ENCODE data around the gene DKK3.

DKK3 gene

GRCh38 chr11:12007769-12008737, at the start of gene DKK3:
DKK3 (minus strand) TSS chr11:12008626; CDS start chr11:12008582, 44 bp downstream.
- TF ChIP-seq POLR2A (IDR thresholded peaks at IDR 0.05; ENCODE audit: low read depth, low read length), result peak; percentile 46
- no peak for FAIRE-seq
- DNase-seq (ENCODE audit: insufficient read length, low spot score), result no peak

- TF ChIP-seq POLR2A (IDR thresholded peaks at IDR 0.05; ENCODE audit: low read depth, low read length), result no peak
- no peak for FAIRE-seq
- DNase-seq (ENCODE audit: insufficient read length, low spot score), result no peak
These were observed 49.0 kb upstream of the DKK3 start for GRCh38 chr11:12057299-12057980.

GRCh38 chr11:12056119-12056518, 47.7 kb upstream of the DKK3 start:
- no peak for DNase-seq (ENCODE audit: insufficient read length, low spot score)
- no peak for FAIRE-seq
- TF ChIP-seq POLR2A (IDR thresholded peaks at IDR 0.05; ENCODE audit: low read depth, low read length), result no peak

- TF ChIP-seq POLR2A (IDR thresholded peaks at IDR 0.05; ENCODE audit: low read depth, low read length), result no peak
- DNase-seq (ENCODE audit: insufficient read length, low spot score), result no peak
- no peak for FAIRE-seq
These were observed 45.4 kb upstream of the DKK3 start for GRCh38 chr11:12053606-12054361.

GRCh38 chr11:12052676-12053605, 44.5 kb upstream of the DKK3 start:
- FAIRE-seq (no peak), DNase-seq (ENCODE audit: insufficient read length, low spot score) (no peak)
- no peak for TF ChIP-seq POLR2A (IDR thresholded peaks at IDR 0.05; ENCODE audit: low read depth, low read length)

- DNase-seq (ENCODE audit: insufficient read length, low spot score) (no peak), FAIRE-seq (no peak)
- TF ChIP-seq POLR2A (IDR thresholded peaks at IDR 0.05; ENCODE audit: low read depth, low read length), result no peak
These were observed 42.8 kb upstream of the DKK3 start for GRCh38 chr11:12051287-12051662.

GRCh38 chr11:12050470-12051286, 42.3 kb upstream of the DKK3 start:
- FAIRE-seq (no peak), DNase-seq (ENCODE audit: insufficient read length, low spot score) (no peak)
- TF ChIP-seq POLR2A (IDR thresholded peaks at IDR 0.05; ENCODE audit: low read depth, low read length), result no peak

- TF ChIP-seq POLR2A (IDR thresholded peaks at IDR 0.05; ENCODE audit: low read depth, low read length), result no peak
- FAIRE-seq (no peak), DNase-seq (ENCODE audit: insufficient read length, low spot score) (no peak)
These were observed 40.7 kb upstream of the DKK3 start for GRCh38 chr11:12048936-12049790.

- no peak for FAIRE-seq
- TF ChIP-seq POLR2A (IDR thresholded peaks at IDR 0.05; ENCODE audit: low read depth, low read length), result no peak
- DNase-seq (ENCODE audit: insufficient read length, low spot score), result no peak
These were observed 38.3 kb upstream of the DKK3 start for GRCh38 chr11:12046636-12047236.

GRCh38 chr11:12045914-12046635, 37.6 kb upstream of the DKK3 start:
- no peak for FAIRE-seq

More at GRCh38 chr11:12045914-12046635, 37.6 kb upstream of the DKK3 start:
- no peak for TF ChIP-seq POLR2A (IDR thresholded peaks at IDR 0.05; ENCODE audit: low read depth, low read length)
- no peak for DNase-seq (ENCODE audit: insufficient read length, low spot score)

All from H54 (cell line).